H1 (cell line): ENCODE data around the gene CCSER2. TPM values are rescaled to one million over a fixed set of nuclear protein-coding genes. Genes with fewer than 3 reads are reported as not detected.

Source experiments
- BCL11A ChIP-seq, 2 experiments: IDR thresholded peaks; one replicate each; pipeline ENCODE4 v1.6.1; 2011; ENCODE audit warnings: low read depth in 2 of 2, low read length in 2 of 2, mild to moderate bottlenecking in 2 of 2
- CHD7 ChIP-seq: fragments of 300-600 bp; sonication (generic); IDR thresholded peaks from 2 replicates; pipeline ENCODE4 v1.7.1; 2012; ENCODE audit warnings: low read length, moderate library complexity, mild to moderate bottlenecking, inconsistent platforms; ENCODE audit not compliant: insufficient replicate concordance
- NANOG ChIP-seq: IDR thresholded peaks from 2 replicates; pipeline ENCODE4 v1.6.1; 2011; ENCODE audit warnings: low read length, low read depth, mild to moderate bottlenecking, inconsistent platforms; ENCODE audit not compliant: insufficient read depth, poor library complexity, severe bottlenecking
- POU5F1 ChIP-seq: IDR thresholded peaks from 2 replicates; pipeline ENCODE4 v1.6.1; 2011; ENCODE audit warnings: low read depth, mild to moderate bottlenecking, low read length, moderate library complexity
- SAP30 ChIP-seq: fragments of 300-600 bp; sonication (generic); IDR thresholded peaks from 2 replicates; pipeline ENCODE4 v1.7.1; 2012; ENCODE audit warnings: low read length, moderate library complexity, mild to moderate bottlenecking, inconsistent platforms; ENCODE audit not compliant: insufficient read depth, insufficient replicate concordance
- polyA plus RNA-seq, 7 experiments: library from polyadenylated mRNA; depleted of rRNA in 3 of 7; stranded (reverse) in 5 of 7; unstranded in 2 of 7; fragments of >200 nt in 5 of 7; fragments of 200-250 nt in 2 of 7; gene quantifications; 1 replicate in 5 of 7; 2 replicates in 1 of 7; 4 replicates in 1 of 7; pipeline versions ENCODE4 v1.2.1 to v1.2.3, GENCODE V29; 2011 to 2013; ENCODE audit warnings: missing spikeins in 2 of 7, mixed read lengths in 2 of 7
- total RNA-seq: library from RNA; stranded (reverse); fragmentation: NEBNext Ultra II Directional; extraction: Animal tissue kit (Norgen Biotek cat#: 25700); gene quantifications from 2 replicates; pipeline ENCODE4 v1.2.1, GENCODE V29; 2021

Gene CCSER2
- total and polyA plus RNA-seq, 2 of the 8 experiments (the other 6 are each of a cell fraction or from before 2014, with no cell fraction given) = 6.9 to 30.5 TPM

- no peak for TF ChIP-seq POU5F1
- no peak for TF ChIP-seq SAP30
- no peak for TF ChIP-seq CHD7
- TF ChIP-seq NANOG = no peak
- TF ChIP-seq BCL11A (IDR thresholded peaks at IDR 0.05; ENCODE audit: low read depth in 2 of 2, low read length in 2 of 2) = no peak
- TF ChIP-seq, all 59 proteins: peak for 0
Measured at GRCh38 chr10:84365335-84365881, 37.0 kb downstream of the CCSER2 start (continued).
